IMR-90 (cell line): ENCODE measurements around the gene BAZ1A. TPM values are rescaled to one million over a fixed set of nuclear protein-coding genes. Genes with fewer than 3 reads are reported as not detected.

Experiments
- ATAC-seq: fragments of 200-7000 bp; cut with Tn5 transposase; 2 replicates; pipeline ENCODE4 v1.9.1; 2020; ENCODE audit warnings: low read depth, mild to moderate bottlenecking, moderate library complexity
- BruUV-seq: library from RNA; stranded (reverse); fragments of 400-500 nt; replicated peaks from 2 replicates; lab custom pipeline; 2021; lab: Mats Ljungman, UMichigan
- CTCF ChIA-PET: fragments of 300-600 bp; formaldehyde crosslinking; extraction: SDS; loops from one replicate; lab custom pipeline; 2021; ENCODE audit warnings: antibody characterized with exemption; lab: Yijun Ruan, JAX
- POLR2A ChIA-PET: fragments of 300-600 bp; sonication (Branson Sonifier 250); formaldehyde crosslinking; loops from one replicate; lab custom pipeline; 2022; ENCODE audit warnings: antibody characterized with exemption; ENCODE audit not compliant: unreplicated experiment; lab: Charles Lee
- DNase-seq: peaks from one replicate; pipeline ENCODE4 v3.0.0; 2013
- H2AFZ ChIP-seq: replicated peaks from 2 replicates; pipeline ENCODE3; 2013; ENCODE audit warnings: low read length, mild to moderate bottlenecking; ENCODE audit not compliant: poor library complexity
- H2AK5ac ChIP-seq: 2 replicates; pipeline ENCODE4 v1.6.1; 2013; ENCODE audit warnings: low read depth, low read length, inconsistent platforms
- H2AK9ac ChIP-seq: replicated peaks from 2 replicates; pipeline ENCODE3; 2013; ENCODE audit warnings: mild to moderate bottlenecking, low read depth, low read length, moderate library complexity; ENCODE audit not compliant: poor library complexity
- H2BK120ac ChIP-seq: 2 replicates; pipeline ENCODE4 v1.6.1; 2013; ENCODE audit warnings: low read depth, low read length, inconsistent platforms
- H2BK15ac ChIP-seq: 3 replicates; pipeline ENCODE4 v1.6.1; 2013; ENCODE audit warnings: low read depth, low read length, inconsistent platforms
- H2BK20ac ChIP-seq: 2 replicates; pipeline ENCODE4 v1.6.1; 2013; ENCODE audit warnings: low read depth, mild to moderate bottlenecking, inconsistent platforms, low read length, moderate library complexity
- H2BK5ac ChIP-seq: 2 replicates; pipeline ENCODE4 v1.6.1; 2013; ENCODE audit warnings: mild to moderate bottlenecking, low read depth, low read length, inconsistent platforms; ENCODE audit not compliant: poor library complexity, severe bottlenecking
- H3K14ac ChIP-seq: replicated peaks from 2 replicates; pipeline ENCODE4 v1.6.1; 2013; ENCODE audit warnings: low read depth, low read length, inconsistent platforms
- H3K18ac ChIP-seq: 2 replicates; pipeline ENCODE4 v1.6.1; 2013; ENCODE audit warnings: low read depth, low read length, control low read depth
- H3K23ac ChIP-seq: 2 replicates; pipeline ENCODE4 v1.6.1; 2013; ENCODE audit warnings: low read depth, low read length, inconsistent platforms
- H3K27ac ChIP-seq: 2 replicates; pipeline ENCODE4 v1.5.1; 2013; ENCODE audit warnings: mild to moderate bottlenecking, control low read depth, low read length; ENCODE audit not compliant: insufficient read depth
- H3K27me3 ChIP-seq: 2 replicates; pipeline ENCODE4 v1.6.1; 2013; ENCODE audit warnings: low read length; ENCODE audit not compliant: control insufficient read depth, insufficient read depth
- H3K36me3 ChIP-seq: 2 replicates; pipeline ENCODE4 v1.6.1; 2013; ENCODE audit warnings: low read length, mixed read lengths; ENCODE audit not compliant: control insufficient read depth, insufficient read depth
- H3K4ac ChIP-seq: 2 replicates; pipeline ENCODE4 v1.6.1; 2013; ENCODE audit warnings: low read depth, low read length, inconsistent platforms
- H3K4me1 ChIP-seq: 2 replicates; pipeline ENCODE4 v1.6.1; 2013; ENCODE audit warnings: low read length, mixed read lengths; ENCODE audit not compliant: control insufficient read depth, insufficient read depth
- H3K4me2 ChIP-seq: 2 replicates; pipeline ENCODE4 v1.6.1; 2013; ENCODE audit warnings: low read depth, mild to moderate bottlenecking, control low read depth, low read length, moderate library complexity
- H3K4me3 ChIP-seq: 2 replicates; pipeline ENCODE4 v1.5.1; 2013; ENCODE audit warnings: low read depth, mild to moderate bottlenecking, control low read depth, low read length, moderate library complexity; ENCODE audit not compliant: insufficient read depth
- H3K56ac ChIP-seq: 2 replicates; pipeline ENCODE4 v1.6.1; 2013; ENCODE audit warnings: low read length, inconsistent platforms; ENCODE audit not compliant: insufficient read depth; ENCODE audit errors: extremely low read depth
- H3K79me1 ChIP-seq, 2 experiments: 2 replicates each; pipeline ENCODE4 v1.6.1; 2013; ENCODE audit warnings: low read length in 2 of 2, inconsistent platforms in 1 of 2, low read depth in 1 of 2
- H3K9ac ChIP-seq: 2 replicates; pipeline ENCODE4 v1.6.1; 2013; ENCODE audit warnings: low read depth, low read length, control low read depth
- H3K9me1 ChIP-seq: 2 replicates; pipeline ENCODE4 v1.6.1; 2013; ENCODE audit warnings: low read length, inconsistent platforms; ENCODE audit not compliant: insufficient read depth
- H3K9me3 ChIP-seq: 2 replicates; pipeline ENCODE4 v1.6.1; 2013; ENCODE audit warnings: low read length; ENCODE audit not compliant: control insufficient read depth, insufficient read depth
- H4K20me1 ChIP-seq: 2 replicates; pipeline ENCODE4 v1.6.1; 2013; ENCODE audit warnings: low read length, inconsistent platforms; ENCODE audit not compliant: insufficient read depth
- H4K5ac ChIP-seq: 2 replicates; pipeline ENCODE4 v1.6.1; 2013; ENCODE audit warnings: mild to moderate bottlenecking, low read depth, low read length, control low read depth
- H4K8ac ChIP-seq, 2 experiments: 2 replicates each; pipeline ENCODE4 v1.6.1; 2013; ENCODE audit warnings: low read depth in 2 of 2, low read length in 2 of 2, control low read depth in 1 of 2, inconsistent platforms in 1 of 2
- H4K91ac ChIP-seq: 2 replicates; pipeline ENCODE4 v1.6.1; 2013; ENCODE audit warnings: low read depth, low read length, inconsistent platforms; ENCODE audit not compliant: insufficient read depth
- BHLHE40 ChIP-seq: fragments of 150-350 bp; IDR thresholded peaks from 2 replicates; pipeline ENCODE4 v1.6.1; 2016; ENCODE audit warnings: mild to moderate bottlenecking, low read depth, low read length
- CEBPB ChIP-seq: IDR thresholded peaks from 2 replicates; pipeline ENCODE4 v1.6.1; 2012; ENCODE audit warnings: low read depth, low read length, improper control_type of control experiment
- CHD1 ChIP-seq: IDR thresholded peaks from 2 replicates; pipeline ENCODE4 v1.6.1; 2012; ENCODE audit warnings: low read depth, low read length, improper control_type of control experiment
- FOS ChIP-seq: fragments of 150-350 bp; IDR thresholded peaks from 2 replicates; pipeline ENCODE4 v1.6.1; 2016; ENCODE audit warnings: low read depth, low read length
- MAFK ChIP-seq: IDR thresholded peaks from 2 replicates; pipeline ENCODE4 v1.6.1; 2012; ENCODE audit warnings: low read depth, low read length, improper control_type of control experiment
- MAZ ChIP-seq: IDR thresholded peaks from 2 replicates; pipeline ENCODE4 v1.6.1; 2012; ENCODE audit warnings: low read depth, mild to moderate bottlenecking, low read length, improper control_type of control experiment, moderate library complexity, borderline replicate concordance
- MXI1 ChIP-seq: IDR thresholded peaks from 2 replicates; pipeline ENCODE4 v1.6.1; 2012; ENCODE audit warnings: low read depth, mild to moderate bottlenecking, low read length, moderate library complexity, borderline replicate concordance
- POLR2A ChIP-seq: IDR thresholded peaks from 2 replicates; pipeline ENCODE4 v1.6.1; 2012; ENCODE audit warnings: mild to moderate bottlenecking, low read depth, low read length
- RAD21 ChIP-seq: IDR thresholded peaks from 2 replicates; pipeline ENCODE4 v1.6.1; 2012; ENCODE audit warnings: low read length, improper control_type of control experiment
- RCOR1 ChIP-seq: IDR thresholded peaks from 2 replicates; pipeline ENCODE4 v1.6.1; 2012; ENCODE audit warnings: mild to moderate bottlenecking, low read length, improper control_type of control experiment; ENCODE audit not compliant: insufficient replicate concordance
- RFX5 ChIP-seq: IDR thresholded peaks from 2 replicates; pipeline ENCODE4 v1.8.0; 2012; ENCODE audit warnings: low read depth, mild to moderate bottlenecking, low read length, moderate library complexity
- SMC3 ChIP-seq: fragments of 150-350 bp; IDR thresholded peaks from 2 replicates; pipeline ENCODE4 v1.6.1; 2016; ENCODE audit warnings: low read depth, mild to moderate bottlenecking, antibody characterized with exemption, low read length, moderate library complexity
- WGBS, 2 experiments: methylation state at CpG; one replicate each; pipeline versions ENCODE4 v1.1.5 to v1.1.7; 2013; ENCODE audit warnings: missing lambda C conversion rate in 2 of 2; ENCODE audit not compliant: insufficient read length in 1 of 2; ENCODE audit errors: extremely low coverage in 2 of 2; 5-methylcytosine and 5-hydroxymethylcytosine counted together
- dilution Hi-C: fragments of 300-500 bp; cut with HindIII; formaldehyde crosslinking; loops from one replicate; pipeline ENCODE4 v1.14.3; 2018; ENCODE audit warnings: low sequenced_read_pairs; ENCODE audit not compliant: unreplicated experiment
- in situ Hi-C: fragments of 300-500 bp; cut with MboI; formaldehyde crosslinking; loops from 3 replicates; pipeline ENCODE4 v1.14.3; 2019; ENCODE audit warnings: low sequenced_read_pairs, inconsistent platforms, mixed read lengths
- intact Hi-C: fragments of 100-400 bp; cut with micrococcal nuclease; formaldehyde crosslinking; loops from 2 replicates; pipeline ENCODE4 v1.10.0; 2022
- polyA plus RNA-seq, 3 experiments: library from polyadenylated mRNA; depleted of rRNA; stranded (reverse); fragments of >200 nt; gene quantifications; 2 replicates each; pipeline ENCODE4 v1.2.3, GENCODE V29; 2012; ENCODE audit warnings: low replicate concordance in 1 of 3
- total RNA-seq: library from RNA; depleted of rRNA; stranded (reverse); fragments of >200 nt; gene quantifications from 2 replicates; pipeline ENCODE4 v1.2.3, GENCODE V29; 2012
- TF ChIP-seq, protein P1 (sequence below): fragments of 150-350 bp; IDR thresholded peaks from 2 replicates; pipeline ENCODE4 v1.6.1; 2017; ENCODE audit warnings: mild to moderate bottlenecking, antibody characterized with exemption, low read length, low read depth
- TF ChIP-seq, protein P2 (sequence below): conservative IDR thresholded peaks from 2 replicates; pipeline ENCODE4 v1.5.1; 2012; ENCODE audit warnings: mild to moderate bottlenecking, low read depth, low read length, improper control_type of control experiment

Gene BAZ1A
- total and polyA plus RNA-seq, 2 of the 4 experiments (the other 2 are of a cell fraction): 15.3 to 23.8 TPM

DNA sequence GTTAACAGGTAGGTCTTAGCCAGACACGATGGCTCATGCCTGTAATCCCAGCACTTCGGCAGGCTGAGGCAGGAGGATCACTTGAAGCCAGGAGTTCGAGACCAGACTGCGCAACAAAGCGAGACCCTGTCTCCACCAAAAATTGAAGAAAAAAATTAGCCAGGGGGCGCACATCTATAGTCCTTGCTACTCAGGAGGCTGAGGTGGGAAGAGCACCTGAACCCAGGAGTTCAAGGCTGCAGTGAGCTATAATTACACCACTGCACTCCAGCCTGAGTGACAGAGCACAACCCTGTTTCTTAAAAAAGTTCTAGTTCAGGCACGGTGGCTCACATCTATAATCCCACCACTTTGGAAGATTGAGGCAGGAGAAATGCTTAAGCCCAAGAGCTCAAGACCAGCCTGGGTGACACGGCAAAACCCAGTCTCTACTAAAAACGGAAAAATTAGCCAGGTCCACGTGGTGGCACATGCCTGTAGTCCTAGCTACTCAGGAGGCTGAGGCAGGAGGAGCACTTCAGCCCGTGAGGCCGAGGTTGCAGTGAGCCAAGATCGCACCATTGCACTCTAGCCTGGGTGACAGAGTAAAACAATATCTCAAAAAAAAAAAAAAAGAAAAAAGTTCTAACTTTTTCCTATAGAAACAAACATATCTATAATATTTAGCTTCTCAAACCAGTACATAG lies 9.1 kb downstream of the BAZ1A start:
- CTCF ChIA-PET: interaction anchor here (0.6 kb wide), 1 partner anchor 122 kb away, joined by 3 read pairs; no protein-coding TSS in a partner anchor
- no peak for TF ChIP-seq RAD21
- TF ChIP-seq CEBPB: no peak
- TF ChIP-seq, protein P1, sequence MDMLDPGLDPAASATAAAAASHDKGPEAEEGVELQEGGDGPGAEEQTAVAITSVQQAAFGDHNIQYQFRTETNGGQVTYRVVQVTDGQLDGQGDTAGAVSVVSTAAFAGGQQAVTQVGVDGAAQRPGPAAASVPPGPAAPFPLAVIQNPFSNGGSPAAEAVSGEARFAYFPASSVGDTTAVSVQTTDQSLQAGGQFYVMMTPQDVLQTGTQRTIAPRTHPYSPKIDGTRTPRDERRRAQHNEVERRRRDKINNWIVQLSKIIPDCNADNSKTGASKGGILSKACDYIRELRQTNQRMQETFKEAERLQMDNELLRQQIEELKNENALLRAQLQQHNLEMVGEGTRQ: no peak
- no peak for TF ChIP-seq MXI1
- TF ChIP-seq MAZ: no peak
- no peak for TF ChIP-seq BHLHE40
- TF ChIP-seq FOS: no peak
- TF ChIP-seq SMC3: no peak
- no peak for TF ChIP-seq MAFK
- TF ChIP-seq RFX5: no peak
- TF ChIP-seq, protein P2, sequence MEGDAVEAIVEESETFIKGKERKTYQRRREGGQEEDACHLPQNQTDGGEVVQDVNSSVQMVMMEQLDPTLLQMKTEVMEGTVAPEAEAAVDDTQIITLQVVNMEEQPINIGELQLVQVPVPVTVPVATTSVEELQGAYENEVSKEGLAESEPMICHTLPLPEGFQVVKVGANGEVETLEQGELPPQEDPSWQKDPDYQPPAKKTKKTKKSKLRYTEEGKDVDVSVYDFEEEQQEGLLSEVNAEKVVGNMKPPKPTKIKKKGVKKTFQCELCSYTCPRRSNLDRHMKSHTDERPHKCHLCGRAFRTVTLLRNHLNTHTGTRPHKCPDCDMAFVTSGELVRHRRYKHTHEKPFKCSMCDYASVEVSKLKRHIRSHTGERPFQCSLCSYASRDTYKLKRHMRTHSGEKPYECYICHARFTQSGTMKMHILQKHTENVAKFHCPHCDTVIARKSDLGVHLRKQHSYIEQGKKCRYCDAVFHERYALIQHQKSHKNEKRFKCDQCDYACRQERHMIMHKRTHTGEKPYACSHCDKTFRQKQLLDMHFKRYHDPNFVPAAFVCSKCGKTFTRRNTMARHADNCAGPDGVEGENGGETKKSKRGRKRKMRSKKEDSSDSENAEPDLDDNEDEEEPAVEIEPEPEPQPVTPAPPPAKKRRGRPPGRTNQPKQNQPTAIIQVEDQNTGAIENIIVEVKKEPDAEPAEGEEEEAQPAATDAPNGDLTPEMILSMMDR: no peak
- TF ChIP-seq POLR2A: no peak
- TF ChIP-seq RCOR1: no peak
- TF ChIP-seq CHD1: no peak

More for the DNA sequence above, 9.1 kb downstream of the BAZ1A start:
- no peak overlapping the region for H4K8ac ChIP-seq
- H2BK120ac ChIP-seq: no peak overlapping the region
- H3K9me3 ChIP-seq: no peaks in the 10 kb centered on the region
- H4K91ac ChIP-seq: no peak overlapping the region
- dilution Hi-C loops: no loop called here
- no peak overlapping the region for H2AFZ ChIP-seq
- H2AK9ac ChIP-seq: no peak overlapping the region
- H3K18ac ChIP-seq: no peak overlapping the region
- no peak overlapping the region for H2BK5ac ChIP-seq
- H3K4me1 ChIP-seq: no peaks in the 10 kb centered on the region
- H2AK5ac ChIP-seq: peak overlapping the region; percentile 14
- peaks cover 9% of the 10 kb centered on the region for H3K36me3 ChIP-seq
- BruUV-seq: no TSS peak
- 100% methylated on average over 2 of the region's 13 CpGs; no CpG with 5 or more reads in 1 of the 2 experiments for WGBS, 2 experiments
- in situ Hi-C loops: no loop called here
- H3K27ac ChIP-seq: no peak overlapping the region
- H3K56ac ChIP-seq: no peak overlapping the region
- H3K9ac ChIP-seq: no peak overlapping the region
- H3K27me3 ChIP-seq: no peaks in the 10 kb centered on the region
- H3K23ac ChIP-seq: no peak overlapping the region
- no peak overlapping the region for H3K4me3 ChIP-seq
- ATAC-seq (no peak), DNase-seq (no peak)
- no peak overlapping the region for H2BK20ac ChIP-seq
- H3K14ac ChIP-seq: no peak overlapping the region
- H3K79me1 ChIP-seq: peaks cover 27 to 47% of the 10 kb centered on the region in 2 experiments
- no peak overlapping the region for H2BK15ac ChIP-seq
- peaks cover 7% of the 10 kb centered on the region for H3K9me1 ChIP-seq
- H3K4ac ChIP-seq: no peak overlapping the region
- POLR2A ChIA-PET: no interaction called here
- H4K20me1 ChIP-seq: peaks cover 14% of the 10 kb centered on the region; the same call in 1 of the 2 replicates
- no peak overlapping the region for H3K4me2 ChIP-seq
- H4K5ac ChIP-seq: no peak overlapping the region
- intact Hi-C loops: no loop called here
